GM19452 (cell line): Measurements from ENCODE around the gene KSR2.
"Not testable (repeated sequence)": the region's sequence is repeated elsewhere in the genome, so short reads cannot be mapped to it uniquely, and the experiment has no call there.

Source experiments
- ATAC-seq: cut with Tn5 transposase; IDR thresholded peaks from one replicate; pipeline ENCODE4 v1.9.1; 2021; ENCODE audit not compliant: unreplicated experiment

KSR2 gene

DNA sequence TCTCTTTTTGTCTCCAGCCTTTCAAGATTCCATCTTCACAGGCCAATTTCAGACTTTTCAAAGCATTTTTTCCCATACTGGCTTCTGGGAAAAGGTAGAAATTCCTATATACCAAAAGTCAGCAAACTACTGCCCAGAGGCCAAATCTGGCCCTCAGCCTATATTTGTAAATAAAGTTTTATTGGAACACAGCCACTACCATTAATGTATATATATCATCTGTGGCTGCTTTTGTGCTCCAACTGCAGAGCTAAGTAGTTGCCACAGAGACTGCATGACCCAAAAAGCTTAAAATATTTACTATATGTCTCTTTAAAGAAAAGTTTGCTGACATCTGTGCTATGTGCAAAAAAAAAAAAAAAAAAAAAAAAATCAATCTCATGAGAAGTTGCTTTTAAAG is 76.3 kb downstream of the KSR2 start:
- no peak for ATAC-seq

DNA sequence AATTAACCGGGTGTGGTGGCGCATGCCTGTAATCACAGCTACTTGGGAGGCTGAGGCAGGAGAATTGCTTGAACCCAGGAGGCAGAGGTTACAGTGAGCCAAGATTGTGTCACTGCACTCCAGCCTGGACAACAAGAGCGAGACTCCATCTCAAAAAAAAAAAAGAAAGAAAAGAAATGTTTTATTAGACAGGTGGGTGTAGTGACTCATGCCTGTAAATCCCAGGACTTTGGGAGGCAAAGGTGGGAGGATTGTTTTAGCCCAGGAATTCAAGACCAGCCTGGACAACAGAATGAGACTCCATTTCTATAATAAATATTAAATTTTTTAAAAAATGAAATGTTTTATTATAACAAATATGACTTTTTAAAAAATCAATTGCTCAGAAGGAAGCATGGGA is 77.5 kb downstream of the KSR2 start:
- not testable (repeated sequence) for ATAC-seq

GRCh38 chr12:117890644-117891043 is 78.1 kb downstream of the KSR2 start:
- no peak for ATAC-seq

GRCh38 chr12:117890137-117890536 is 78.7 kb downstream of the KSR2 start:
- no peak for ATAC-seq

DNA sequence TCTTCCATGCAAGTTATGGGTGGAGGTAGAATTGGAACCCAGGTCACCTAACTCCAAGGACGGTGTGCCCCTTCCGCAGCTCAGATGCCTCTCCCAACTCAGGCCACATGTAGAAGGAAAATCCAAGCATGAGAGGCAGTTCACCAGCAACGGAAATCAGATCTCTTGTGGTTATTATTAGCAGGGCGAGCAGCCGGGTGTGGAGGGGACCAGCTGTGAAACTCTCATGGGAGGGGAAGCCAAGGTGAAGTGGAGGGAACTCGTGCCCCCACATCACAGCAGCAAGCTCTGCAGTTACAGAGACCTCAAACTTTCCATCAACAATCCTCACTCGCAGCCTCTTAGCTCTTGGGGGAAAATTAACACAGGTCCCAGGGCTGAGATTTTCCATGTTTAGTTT is 79.7 kb downstream of the KSR2 start:
- ATAC-seq: no peak

DNA sequence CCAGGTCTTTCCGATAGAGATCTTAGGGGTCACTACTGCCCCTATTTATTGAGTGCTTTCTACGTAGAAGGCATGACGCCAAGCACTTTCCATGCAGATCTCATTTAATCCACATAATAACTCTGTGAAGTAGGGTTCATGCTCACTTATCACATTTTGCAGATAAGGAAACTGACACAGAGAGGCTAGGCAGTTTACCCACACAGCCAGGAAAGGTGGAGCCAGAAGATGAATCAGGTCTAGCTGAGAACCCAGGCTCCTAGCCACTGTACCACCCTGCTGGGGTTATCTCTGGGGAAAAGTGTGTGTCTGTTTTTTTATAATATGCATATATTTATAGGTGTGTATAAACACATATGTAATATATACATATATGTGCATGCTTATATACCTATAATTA is 83.6 kb downstream of the KSR2 start:
- no peak for ATAC-seq

- no peak for ATAC-seq
Measured at GRCh38 chr12:117884161-117884560, 84.6 kb downstream of the KSR2 start.

DNA sequence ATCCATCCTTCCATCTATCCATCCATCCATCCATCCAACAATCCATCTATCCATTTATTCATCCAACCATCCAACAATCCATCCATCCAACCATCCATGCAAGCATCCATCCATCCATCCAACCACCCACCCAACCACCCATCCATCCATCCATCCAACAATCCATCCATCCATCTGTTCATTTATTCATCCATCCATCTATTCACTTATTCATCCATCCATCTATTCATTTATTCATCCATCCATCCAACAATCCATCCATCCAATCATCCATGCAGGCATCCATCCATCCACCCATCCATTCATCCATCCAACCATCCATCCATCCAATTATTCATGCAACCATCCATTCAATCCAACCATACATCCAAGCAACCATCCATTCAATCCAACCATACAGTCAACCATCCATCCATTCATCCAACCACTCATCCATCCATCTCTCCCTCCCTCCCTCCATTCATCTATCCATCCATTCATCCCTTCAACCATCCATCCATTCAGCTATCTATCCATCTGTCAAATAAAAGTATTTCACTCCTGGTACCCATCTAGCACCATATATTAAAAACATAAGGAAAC is 86.1 kb downstream of the KSR2 start:
- no peak for ATAC-seq

- ATAC-seq: no peak
Measured at GRCh38 chr12:117882181-117882580, 86.6 kb downstream of the KSR2 start.

DNA sequence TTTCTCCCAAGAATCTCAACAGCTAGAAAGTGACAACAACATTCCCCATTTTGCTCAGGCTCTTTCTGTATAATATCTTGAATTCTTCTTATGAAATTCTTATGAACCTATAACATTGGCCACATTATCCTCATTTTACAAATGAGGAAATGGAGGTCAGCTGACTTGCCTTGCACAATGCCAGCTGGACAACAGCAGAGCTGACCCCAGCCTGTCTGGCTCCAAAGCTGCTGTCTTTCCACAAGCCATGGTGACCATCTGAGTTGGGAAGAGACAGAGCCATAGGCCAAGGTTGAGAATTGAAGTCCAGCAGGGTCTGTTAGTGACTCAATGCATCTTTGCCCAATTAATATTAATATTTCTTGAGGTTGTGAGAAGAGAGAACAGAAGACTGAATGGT is 87.3 kb downstream of the KSR2 start:
- no peak for ATAC-seq

- no peak for ATAC-seq
Measured at GRCh38 chr12:117878605-117879004, 90.2 kb downstream of the KSR2 start.

- ATAC-seq: no peak
Measured at GRCh38 chr12:117876436-117876816, 92.4 kb downstream of the KSR2 start.

DNA sequence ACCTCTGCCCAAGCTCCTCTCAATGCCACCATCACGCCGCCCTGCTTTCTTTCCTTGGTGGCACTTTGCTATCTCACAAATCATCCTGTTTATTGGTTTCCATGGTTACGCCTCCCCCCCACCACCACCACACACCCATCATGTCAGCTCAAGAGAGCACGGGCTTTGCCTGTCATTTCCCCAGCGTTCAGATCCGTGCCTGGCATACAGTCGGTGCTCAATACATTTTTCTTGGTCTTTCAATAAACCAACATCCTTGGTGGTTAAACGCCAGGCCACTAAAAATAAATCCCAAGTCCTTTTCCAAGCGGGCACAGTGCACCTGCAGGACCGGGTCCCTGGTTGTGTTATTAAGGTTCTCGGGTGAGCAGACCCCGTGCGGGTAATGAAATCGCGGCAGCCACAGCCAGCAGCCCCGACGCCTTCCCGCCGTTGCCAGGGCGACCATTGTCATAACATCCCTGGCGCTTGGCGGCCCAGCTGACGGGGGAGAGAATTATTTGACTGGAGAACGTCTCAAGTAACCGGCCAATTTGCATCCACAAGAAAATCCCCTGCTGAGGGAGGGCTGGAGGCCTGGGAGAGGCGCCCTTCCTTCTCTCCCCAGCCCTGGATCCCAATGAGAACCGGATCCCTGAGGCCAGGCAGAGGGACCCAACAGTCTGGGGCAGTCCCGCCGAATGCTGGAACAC is 92.9 kb downstream of the KSR2 start:
- ATAC-seq: no peak

- no peak for ATAC-seq
Measured at GRCh38 chr12:117874842-117875434, 93.9 kb downstream of the KSR2 start.

DNA sequence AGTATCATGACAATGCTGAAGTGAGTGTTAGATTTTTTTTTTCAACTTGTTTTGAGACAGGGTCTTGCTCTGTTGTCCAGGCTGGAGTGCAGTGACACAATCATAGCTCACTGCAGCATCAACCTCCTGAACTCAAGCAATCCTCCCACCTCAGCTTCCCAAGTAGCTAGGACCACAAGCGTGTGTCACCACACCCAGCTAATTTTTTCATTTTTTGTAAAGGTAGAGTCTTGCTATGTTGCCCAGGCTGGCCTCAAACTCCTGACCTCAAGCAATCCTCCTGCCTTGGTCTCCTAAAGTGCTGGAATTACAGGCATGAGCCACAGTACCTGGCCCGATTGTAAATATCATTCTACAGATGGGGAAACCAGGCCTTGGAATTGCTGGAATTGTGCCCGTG is 94.6 kb downstream of the KSR2 start:
- not testable (repeated sequence) for ATAC-seq

DNA sequence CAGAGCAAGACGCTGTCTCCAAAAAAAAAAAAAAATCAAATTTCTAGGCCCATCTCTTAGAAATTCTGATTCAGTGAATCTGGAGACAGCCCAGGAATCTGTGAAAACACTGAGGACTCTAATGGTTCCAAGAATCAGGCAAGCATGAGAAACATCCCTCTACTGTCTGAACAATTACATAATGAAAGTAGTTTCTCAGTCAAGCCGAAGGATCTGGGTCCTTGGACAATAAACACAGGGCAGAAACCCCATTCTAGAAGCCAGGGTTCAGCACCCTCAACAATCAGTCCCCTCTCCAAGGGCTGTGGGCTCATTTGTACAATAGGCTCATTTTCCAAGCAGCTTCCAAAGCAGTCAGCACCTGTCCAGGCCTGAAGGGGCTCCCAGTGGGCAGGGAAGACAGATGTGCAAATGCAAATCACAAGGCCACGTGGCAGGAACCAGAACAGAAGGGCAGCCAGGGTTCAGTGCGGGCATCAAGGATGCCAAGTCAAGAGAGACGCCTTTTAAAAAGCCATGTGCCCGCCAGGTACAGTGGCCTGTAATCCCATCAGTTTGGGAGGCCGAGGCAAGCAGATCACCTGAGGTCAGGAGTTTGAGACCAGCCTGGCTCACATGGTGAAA is 96.1 kb downstream of the KSR2 start:
- ATAC-seq: no peak

DNA sequence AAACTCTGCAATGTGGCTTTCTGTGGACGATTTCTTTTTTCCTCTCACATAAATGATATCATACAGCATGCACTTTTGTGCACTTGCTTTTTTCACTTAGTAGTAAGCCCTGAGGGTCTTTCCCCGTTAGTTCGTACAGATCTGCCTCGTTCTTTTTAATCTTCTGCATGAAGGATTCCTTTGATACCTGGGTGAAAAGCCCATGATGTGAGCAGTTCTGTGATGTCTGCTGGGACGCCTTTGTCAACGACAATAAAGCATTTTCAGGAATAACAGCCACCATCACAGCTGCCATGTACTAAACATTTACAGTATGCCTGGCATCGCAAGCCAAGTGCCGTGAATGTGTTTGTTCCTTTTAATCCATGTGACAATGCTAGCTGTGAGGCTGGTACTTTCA is 99.2 kb downstream of the KSR2 start:
- ATAC-seq: no peak

DNA sequence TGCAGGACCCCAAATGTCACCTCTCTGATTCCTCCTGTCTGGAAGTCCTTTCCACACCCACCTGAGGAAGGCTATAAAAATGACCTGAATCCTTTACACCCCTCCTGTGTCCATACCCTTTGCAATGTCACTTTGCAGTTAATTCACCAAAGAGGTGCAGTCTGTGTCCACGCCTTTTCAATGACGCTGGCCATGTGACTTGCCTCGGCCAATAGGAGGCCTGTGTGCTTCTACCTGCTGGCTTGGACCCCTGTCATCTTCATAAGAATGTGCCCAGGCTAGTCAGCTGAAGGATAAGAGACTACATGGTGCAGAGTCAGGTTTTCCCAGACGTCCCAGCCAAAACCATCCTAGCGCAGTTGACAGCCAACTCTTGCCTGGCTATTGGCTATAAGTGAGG is 101.4 kb downstream of the KSR2 start:
- no peak for ATAC-seq

DNA sequence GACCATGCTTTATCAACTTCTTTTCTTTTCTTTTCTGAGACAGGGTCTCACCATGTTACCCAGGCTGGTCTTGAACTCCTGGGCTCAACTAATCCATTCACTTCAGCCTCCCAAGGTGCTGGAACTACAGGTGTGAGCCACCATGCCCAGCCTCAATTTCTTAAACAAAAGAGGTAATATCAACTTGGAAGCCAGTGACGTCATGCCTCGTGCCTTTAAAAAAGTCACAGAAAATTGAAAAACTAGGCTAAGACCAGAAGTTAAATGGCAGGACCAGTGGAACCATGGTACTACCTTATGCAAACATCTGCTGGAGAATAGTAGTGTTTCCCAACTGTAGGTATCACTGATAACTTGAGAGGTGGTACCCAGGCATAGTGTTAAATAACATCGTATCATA is 103.3 kb downstream of the KSR2 start:
- ATAC-seq: no peak

DNA sequence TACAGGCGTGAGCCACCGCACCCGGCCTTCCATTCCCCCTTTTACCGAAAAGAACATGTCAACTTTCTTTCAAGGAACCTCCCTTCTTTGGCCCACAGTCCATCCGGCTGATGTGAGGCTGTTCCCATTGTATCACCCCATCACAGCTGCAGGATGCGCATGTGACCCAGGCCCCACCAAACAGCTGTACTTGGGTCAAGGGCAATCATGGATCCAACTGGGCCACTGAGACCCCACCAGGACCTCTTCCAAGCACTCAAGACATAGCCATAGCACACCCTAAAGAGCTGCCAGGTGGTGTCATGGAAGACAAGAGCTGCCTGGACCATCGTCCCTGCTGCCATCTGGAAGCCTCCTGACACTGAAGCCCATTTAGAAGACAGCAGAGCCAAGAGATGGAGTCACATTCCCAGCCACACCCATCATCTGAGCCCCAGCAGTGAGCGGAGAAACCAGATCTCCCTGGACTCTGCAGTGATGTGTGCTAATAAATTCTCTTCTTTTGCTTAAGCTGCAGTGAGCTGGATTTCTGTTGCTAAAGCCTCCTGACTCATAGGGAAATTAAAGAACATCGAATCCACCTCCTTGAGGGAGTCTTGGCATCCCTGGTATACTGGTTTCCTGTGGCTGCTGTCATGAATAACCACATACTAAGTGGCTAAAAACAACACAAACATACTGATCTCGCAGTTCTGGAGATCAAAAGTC is 105.6 kb downstream of the KSR2 start:
- ATAC-seq: no peak

- no peak for ATAC-seq
Measured at GRCh38 chr12:117861691-117862090, 107.1 kb downstream of the KSR2 start.
